ENCODE results near the gene RINL.
A peak's percentile ranks its signal among the peaks of the same experiment; 100 is the strongest.

Gene RINL

DNA sequence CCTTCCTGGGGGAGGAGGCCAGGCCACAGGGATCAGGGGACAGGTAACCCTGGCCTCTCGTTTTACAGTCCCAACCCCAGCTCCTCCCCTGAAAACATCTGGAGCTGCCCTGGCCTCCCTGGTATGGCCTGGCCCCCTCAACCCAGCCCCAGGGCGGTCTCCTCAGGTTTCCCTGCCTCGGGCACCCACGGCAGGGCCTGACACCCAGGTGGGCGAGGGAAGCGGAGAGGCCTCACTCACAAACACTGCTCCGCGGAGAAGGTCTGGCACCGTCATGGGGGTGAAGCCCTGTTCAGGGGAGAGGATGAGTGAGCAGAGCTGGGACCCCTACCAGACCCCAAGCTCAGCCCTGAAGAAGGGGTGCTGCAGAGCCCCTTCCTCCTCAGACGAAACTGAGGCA, 40.5 kb upstream of the RINL start:
- DNase-seq (ENCODE audit: insufficient read length, low spot score) (no peak), FAIRE-seq (no peak)
- TF ChIP-seq, protein P1, sequence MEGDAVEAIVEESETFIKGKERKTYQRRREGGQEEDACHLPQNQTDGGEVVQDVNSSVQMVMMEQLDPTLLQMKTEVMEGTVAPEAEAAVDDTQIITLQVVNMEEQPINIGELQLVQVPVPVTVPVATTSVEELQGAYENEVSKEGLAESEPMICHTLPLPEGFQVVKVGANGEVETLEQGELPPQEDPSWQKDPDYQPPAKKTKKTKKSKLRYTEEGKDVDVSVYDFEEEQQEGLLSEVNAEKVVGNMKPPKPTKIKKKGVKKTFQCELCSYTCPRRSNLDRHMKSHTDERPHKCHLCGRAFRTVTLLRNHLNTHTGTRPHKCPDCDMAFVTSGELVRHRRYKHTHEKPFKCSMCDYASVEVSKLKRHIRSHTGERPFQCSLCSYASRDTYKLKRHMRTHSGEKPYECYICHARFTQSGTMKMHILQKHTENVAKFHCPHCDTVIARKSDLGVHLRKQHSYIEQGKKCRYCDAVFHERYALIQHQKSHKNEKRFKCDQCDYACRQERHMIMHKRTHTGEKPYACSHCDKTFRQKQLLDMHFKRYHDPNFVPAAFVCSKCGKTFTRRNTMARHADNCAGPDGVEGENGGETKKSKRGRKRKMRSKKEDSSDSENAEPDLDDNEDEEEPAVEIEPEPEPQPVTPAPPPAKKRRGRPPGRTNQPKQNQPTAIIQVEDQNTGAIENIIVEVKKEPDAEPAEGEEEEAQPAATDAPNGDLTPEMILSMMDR (IDR thresholded peaks at IDR 0.05; ENCODE audit: insufficient read depth, missing control alignments) = no peak

DNA sequence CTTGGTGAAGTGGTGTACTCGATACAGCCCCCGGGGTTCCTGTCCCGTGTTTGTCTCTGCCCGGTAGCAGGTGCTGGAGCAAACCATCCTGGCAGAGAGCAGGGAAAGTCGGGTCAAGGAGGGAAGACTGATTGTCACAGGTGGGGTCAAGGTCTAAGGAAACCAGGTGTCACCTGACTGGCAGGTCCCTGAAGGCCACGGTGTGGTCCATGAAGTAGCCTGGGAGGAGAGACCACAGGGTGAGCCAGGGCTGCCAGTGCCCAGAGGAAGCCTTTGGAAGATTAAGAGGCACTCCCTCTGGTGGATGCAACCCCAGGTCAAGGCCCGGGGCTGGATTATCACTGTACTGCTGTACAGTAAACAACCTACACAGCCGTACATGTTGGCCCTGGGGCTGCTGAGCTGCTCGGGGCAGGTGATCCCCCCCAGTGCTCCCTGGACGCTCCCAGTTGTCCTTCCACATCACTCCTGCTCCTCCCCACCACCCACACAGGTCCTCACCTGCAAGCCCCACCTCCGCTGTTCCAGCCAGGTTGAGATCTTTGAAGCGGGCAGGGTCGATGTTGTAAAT, 39.9 kb upstream of the RINL start:
- FAIRE-seq (no peak), DNase-seq (ENCODE audit: insufficient read length, low spot score) (peak; percentile 28)

GRCh38 chr19:38917516-38917915, 39.4 kb upstream of the RINL start:
- DNase-seq (ENCODE audit: insufficient read length, low spot score) (peak; percentile 11), FAIRE-seq (no peak)
- TF ChIP-seq, protein P1 (IDR thresholded peaks at IDR 0.05; ENCODE audit: insufficient read depth, missing control alignments) = no peak

More for the DNA sequence above, 39.9 kb upstream of the RINL start:
- TF ChIP-seq, protein P1 (IDR thresholded peaks at IDR 0.05; ENCODE audit: insufficient read depth, missing control alignments) = no peak

- DNase-seq (ENCODE audit: insufficient read length, low spot score) (peak; percentile 6), FAIRE-seq (no peak)
- TF ChIP-seq, protein P1 (IDR thresholded peaks at IDR 0.05; ENCODE audit: insufficient read depth, missing control alignments) = no peak
Observed at GRCh38 chr19:38915329-38916321, 37.5 kb upstream of the RINL start.

DNA sequence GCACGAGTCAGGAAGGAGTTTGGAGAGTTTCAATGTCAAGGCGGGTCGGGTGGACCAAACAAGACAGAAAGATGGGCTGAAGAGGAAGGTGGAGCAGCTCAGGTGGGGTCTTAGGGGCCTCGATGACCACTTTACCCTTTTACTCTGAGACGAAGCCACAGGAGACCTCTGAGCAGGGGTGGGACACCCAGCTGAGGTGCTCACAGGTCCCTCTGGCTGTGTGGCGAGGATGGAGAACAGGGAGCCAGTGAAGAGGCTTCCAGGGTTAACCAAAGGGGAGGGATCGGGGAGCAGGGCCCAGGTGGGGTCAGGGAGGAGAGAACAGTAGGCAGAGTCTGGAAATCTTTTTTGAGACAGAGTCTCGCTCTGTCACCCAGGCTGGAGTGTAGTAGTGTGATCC, 35.9 kb upstream of the RINL start:
- no peak for FAIRE-seq
- no peak for DNase-seq (ENCODE audit: insufficient read length, low spot score)
- TF ChIP-seq, protein P1 (IDR thresholded peaks at IDR 0.05; ENCODE audit: insufficient read depth, missing control alignments) = no peak

DNA sequence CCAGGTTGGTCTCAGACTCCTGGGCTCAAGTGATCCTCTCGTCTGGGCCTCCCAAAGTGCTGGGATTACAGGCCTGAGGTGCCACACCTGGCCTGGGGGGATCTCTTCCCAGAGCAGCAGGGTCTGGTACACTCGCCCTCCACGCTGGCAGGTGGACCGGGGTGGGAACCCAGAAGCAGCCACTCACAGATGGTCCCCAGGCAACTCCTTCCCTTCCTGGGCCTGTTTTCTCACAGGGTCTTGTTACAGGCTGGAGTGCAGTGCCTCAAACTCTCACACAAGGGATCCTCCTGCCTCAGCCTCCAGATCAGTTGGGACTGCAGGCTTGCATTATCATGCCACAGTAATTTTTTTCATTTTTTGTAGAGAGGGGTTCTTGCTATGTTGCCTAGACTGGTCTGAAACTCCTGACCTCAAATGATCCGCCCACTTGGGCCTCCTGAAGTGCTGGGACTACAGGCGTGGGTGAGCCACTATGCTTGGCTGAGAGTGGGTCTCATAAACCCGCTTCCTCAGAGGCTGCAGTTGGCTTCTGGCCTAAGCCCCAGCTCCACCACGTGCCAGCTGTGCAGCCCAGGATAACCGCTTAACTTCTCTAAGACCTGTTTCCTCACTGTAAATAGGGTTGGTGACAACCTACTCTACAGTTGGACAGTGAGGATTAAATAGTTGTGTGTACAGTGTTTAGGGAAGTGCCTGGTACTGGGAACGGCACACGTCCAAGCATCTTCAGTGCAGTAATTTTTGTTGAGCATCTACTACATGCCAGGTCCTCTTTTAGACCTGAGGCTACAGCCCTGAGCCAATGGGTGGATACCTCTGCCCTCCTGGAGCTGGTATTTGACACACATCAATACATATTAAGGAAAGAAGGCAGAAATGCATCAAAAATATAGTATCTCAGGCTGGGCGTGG, 34.8 kb upstream of the RINL start:
- DNase-seq (ENCODE audit: insufficient read length, low spot score) (no peak), FAIRE-seq (no peak)
- TF ChIP-seq, protein P1 (IDR thresholded peaks at IDR 0.05; ENCODE audit: insufficient read depth, missing control alignments) = no peak

All from D721Med (cell line).